T-helper 1 cell treated with Interleukin-12 subunit alpha and Interleukin-12 subunit beta and Interleukin-4 antibody, amounts not matched to agents 30 μg/mL and 1 μg/mL, for 36 hours (primary cell): Measurements from ENCODE around the gene MYH9.
"Not testable (repeated sequence)": the region's sequence is repeated elsewhere in the genome, so short reads cannot be mapped to it uniquely, and the experiment has no call there.

ENCODE experiments used
- H3K27ac Mint-ChIP-seq: one replicate; pipeline ENCODE4 v1.8.0; 2021; ENCODE audit warnings: mild to moderate bottlenecking, mixed read lengths
- H3K27me3 Mint-ChIP-seq: one replicate; pipeline ENCODE4 v1.8.0; 2021; ENCODE audit warnings: low read depth, mixed read lengths
- H3K36me3 Mint-ChIP-seq: one replicate; pipeline ENCODE4 v1.8.0; 2021; ENCODE audit warnings: low read depth, mixed read lengths
- H3K4me1 Mint-ChIP-seq: one replicate; pipeline ENCODE4 v1.8.0; 2021; ENCODE audit warnings: low read depth, mixed read lengths
- H3K4me3 Mint-ChIP-seq: one replicate; pipeline ENCODE4 v1.8.0; 2021; ENCODE audit warnings: mild to moderate bottlenecking, moderate library complexity, mixed read lengths
- H3K9me3 Mint-ChIP-seq: one replicate; pipeline ENCODE4 v1.8.0; 2021; ENCODE audit warnings: mixed read lengths

MYH9 gene

DNA sequence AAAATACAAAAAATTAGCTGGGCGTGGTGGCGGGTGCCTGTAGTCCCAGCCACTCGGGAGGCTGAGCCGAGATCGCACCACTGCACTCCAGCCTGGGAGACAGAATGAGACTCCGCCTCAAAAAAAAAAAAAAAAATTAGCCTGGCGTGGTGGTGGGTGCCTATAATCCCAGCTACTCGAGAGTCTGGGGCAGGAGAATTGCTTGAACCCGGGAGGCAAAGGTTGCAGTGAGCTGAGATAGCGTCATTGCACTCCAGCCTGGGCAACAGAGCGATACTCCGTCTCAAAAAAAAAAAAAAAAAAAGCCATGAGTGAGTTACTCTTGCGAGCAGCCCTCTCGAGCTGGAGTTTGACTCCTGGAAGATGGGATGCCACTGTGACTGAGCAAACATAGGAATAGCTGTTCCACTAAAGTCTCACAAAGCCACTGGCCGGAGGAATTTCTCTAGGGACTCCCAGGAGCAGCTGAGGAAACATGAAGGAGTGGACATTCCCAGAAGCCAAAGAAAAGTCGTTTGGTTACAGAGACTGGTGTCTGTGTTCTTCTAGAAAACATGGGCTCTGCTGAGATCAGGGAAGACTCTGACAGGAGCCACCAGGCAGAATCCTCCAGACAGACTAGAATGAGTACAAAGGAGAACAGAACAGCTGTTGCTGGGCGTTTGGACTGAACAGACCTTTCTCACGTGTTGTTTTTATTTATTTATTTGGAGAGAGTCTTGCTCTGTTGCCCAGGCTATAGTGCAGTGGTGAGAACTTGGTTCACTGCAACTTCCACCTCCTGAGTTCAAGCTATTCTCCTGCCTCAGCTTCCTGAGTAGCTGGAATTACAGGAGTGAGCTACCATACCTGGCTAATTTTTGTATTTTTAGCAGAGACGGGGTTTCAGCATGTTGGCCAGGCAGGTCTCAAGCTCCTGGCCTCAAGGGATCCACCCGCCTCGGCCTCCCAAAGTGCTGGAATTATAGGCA, 32.4 kb upstream of the MYH9 start:
- H3K9me3 Mint-ChIP-seq, result no peaks in the 10 kb centered on the region
- no peak overlapping the region for H3K4me3 Mint-ChIP-seq
- H3K27ac Mint-ChIP-seq, result no peak overlapping the region
- H3K36me3 Mint-ChIP-seq, result no peaks in the 10 kb centered on the region
- H3K4me1 Mint-ChIP-seq, result peaks cover 21% of the 10 kb centered on the region
- no peaks in the 10 kb centered on the region for H3K27me3 Mint-ChIP-seq

GRCh38 chr22:36419177-36419911, 31.6 kb upstream of the MYH9 start:
- peak overlapping the region; percentile 51 for H3K4me3 Mint-ChIP-seq
- peaks cover 15% of the 10 kb centered on the region for H3K4me1 Mint-ChIP-seq

GRCh38 chr22:36417281-36417686, 29.5 kb upstream of the MYH9 start:
- Mint-ChIP-seq H3K4me3 (no peak overlapping the region), H3K4me1 (peaks cover 14% of the 10 kb centered on the region), H3K36me3 (no peaks in the 10 kb centered on the region), H3K27ac (no peak overlapping the region), H3K27me3 (no peaks in the 10 kb centered on the region), H3K9me3 (no peaks in the 10 kb centered on the region)

More at GRCh38 chr22:36419177-36419911, 31.6 kb upstream of the MYH9 start:
- H3K27me3 Mint-ChIP-seq, result no peaks in the 10 kb centered on the region
- H3K27ac Mint-ChIP-seq, result peak overlapping the region; percentile 55
- H3K36me3 Mint-ChIP-seq, result no peaks in the 10 kb centered on the region
- H3K9me3 Mint-ChIP-seq, result no peaks in the 10 kb centered on the region

DNA sequence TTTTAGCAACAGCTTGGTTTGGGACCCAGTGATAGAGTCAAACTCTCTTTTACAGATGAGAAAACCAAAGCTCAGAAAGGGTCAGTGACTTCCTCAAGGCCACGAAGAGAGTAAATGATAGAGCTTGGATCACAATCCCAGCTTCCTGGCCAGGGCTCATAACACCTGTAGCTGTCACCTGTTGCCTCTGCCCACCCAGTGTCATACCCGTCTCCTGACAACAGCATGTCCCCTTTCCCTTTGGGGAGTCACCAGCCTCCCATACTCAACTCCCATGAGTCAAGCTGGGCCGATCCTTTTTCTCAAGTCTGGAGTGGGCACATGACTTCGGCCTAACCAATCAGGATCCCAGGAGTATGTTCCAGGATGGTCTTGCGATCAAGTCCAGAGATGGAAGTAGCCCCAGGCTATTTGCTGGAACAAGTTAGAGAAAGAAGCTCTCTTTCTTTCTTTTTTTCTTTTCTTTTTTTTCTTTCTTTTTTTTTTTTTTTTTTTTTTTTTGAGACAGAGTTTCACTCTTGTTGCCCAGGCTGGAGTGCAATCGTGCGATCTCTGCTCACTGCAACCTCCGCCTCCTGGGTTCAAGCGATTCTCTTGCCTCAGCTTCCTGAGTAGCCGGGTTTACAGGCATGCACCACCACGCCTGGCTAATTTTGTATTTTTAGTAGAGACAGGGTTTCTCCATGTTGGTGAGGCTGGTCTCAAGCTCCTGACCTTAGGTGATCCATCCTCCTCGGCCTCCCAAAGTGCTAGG, 27.8 kb upstream of the MYH9 start:
- H3K36me3 Mint-ChIP-seq, result no peaks in the 10 kb centered on the region
- peaks cover 16% of the 10 kb centered on the region for H3K4me1 Mint-ChIP-seq
- no peak overlapping the region for H3K4me3 Mint-ChIP-seq
- H3K27me3 Mint-ChIP-seq, result no peaks in the 10 kb centered on the region
- no peaks in the 10 kb centered on the region for H3K9me3 Mint-ChIP-seq
- no peak overlapping the region for H3K27ac Mint-ChIP-seq

DNA sequence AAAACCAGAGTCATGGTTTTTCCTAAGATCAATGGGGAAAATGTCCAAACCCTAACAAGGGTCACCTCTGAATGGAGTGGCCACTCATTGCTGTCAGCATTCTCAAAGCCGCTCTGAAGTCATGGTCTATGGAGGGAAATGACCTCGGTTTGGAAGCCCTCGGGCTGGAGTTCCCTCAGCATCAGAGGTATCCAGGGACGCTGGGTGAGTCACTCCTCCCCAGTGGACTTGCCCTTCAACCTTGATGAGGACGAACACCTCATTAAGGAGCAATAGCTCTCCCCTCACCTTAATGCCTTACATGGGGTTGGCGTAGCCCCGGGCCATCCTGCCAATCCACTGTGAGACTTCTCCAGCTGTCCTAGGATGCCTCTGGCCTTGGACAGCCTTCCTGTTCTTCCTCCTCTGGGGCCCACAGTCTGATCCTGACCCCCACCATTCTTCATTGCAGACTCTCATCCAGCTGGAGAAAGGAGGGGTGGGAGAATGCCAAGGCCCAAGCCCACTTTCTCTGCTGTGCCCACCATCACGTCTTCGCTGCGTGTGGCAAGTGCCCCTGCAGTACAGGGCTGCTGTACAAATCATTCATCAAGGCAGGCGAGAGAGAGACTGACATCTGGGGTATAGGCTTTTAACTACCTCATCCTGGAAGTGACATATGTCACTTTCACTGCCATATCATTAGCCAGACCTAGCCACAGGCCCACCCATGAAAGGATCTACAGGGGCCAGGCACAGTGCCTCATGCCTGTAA, 25.4 kb upstream of the MYH9 start:
- H3K36me3 Mint-ChIP-seq, result no peaks in the 10 kb centered on the region
- no peaks in the 10 kb centered on the region for H3K9me3 Mint-ChIP-seq
- H3K27me3 Mint-ChIP-seq, result no peaks in the 10 kb centered on the region
- H3K4me1 Mint-ChIP-seq, result peaks cover 20% of the 10 kb centered on the region
- no peak overlapping the region for H3K27ac Mint-ChIP-seq
- no peak overlapping the region for H3K4me3 Mint-ChIP-seq

GRCh38 chr22:36411589-36412258, 24.0 kb upstream of the MYH9 start:
- Mint-ChIP-seq H3K9me3 (no peaks in the 10 kb centered on the region), H3K4me1 (peaks cover 22% of the 10 kb centered on the region), H3K27ac (no peak overlapping the region), H3K27me3 (no peaks in the 10 kb centered on the region), H3K4me3 (no peak overlapping the region), H3K36me3 (no peaks in the 10 kb centered on the region)

GRCh38 chr22:36409911-36410756, 22.4 kb upstream of the MYH9 start:
- Mint-ChIP-seq H3K27ac (peak overlapping the region; percentile 57), H3K27me3 (no peaks in the 10 kb centered on the region), H3K9me3 (no peaks in the 10 kb centered on the region), H3K4me3 (peak overlapping the region; percentile 63), H3K36me3 (no peaks in the 10 kb centered on the region), H3K4me1 (peaks cover 32% of the 10 kb centered on the region)

DNA sequence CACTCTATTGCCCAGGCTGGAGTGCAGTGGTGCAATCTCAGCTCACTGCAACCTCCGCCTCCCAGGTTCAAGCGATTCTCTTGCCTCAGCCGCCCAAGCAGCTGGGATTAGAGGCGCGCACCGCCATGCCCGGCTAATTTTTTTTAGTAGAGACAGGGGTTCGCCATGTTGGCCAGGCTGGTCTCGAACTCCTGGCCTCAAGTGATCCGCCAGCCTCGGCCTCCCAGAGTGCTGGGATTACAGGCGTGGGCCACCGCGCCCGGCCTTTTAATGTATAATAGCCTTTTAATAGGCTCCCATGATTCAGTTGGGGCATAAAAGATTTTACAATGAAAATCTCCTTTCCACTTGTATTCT, 21.8 kb upstream of the MYH9 start:
- H3K36me3 Mint-ChIP-seq, H3K27me3 Mint-ChIP-seq, H3K9me3 Mint-ChIP-seq, H3K27ac Mint-ChIP-seq: not testable (repeated sequence)
- peak overlapping the region; percentile 63 for H3K4me3 Mint-ChIP-seq
- peaks cover 34% of the 10 kb centered on the region for H3K4me1 Mint-ChIP-seq

GRCh38 chr22:36409056-36409455, 21.3 kb upstream of the MYH9 start:
- H3K36me3 Mint-ChIP-seq, result no peaks in the 10 kb centered on the region
- peaks cover 34% of the 10 kb centered on the region for H3K4me1 Mint-ChIP-seq
- no peaks in the 10 kb centered on the region for H3K9me3 Mint-ChIP-seq
- H3K27me3 Mint-ChIP-seq, result no peaks in the 10 kb centered on the region
- H3K27ac Mint-ChIP-seq, result peak overlapping the region; percentile 34
- peak overlapping the region; percentile 18 for H3K4me3 Mint-ChIP-seq

- Mint-ChIP-seq H3K4me1 (peaks cover 32% of the 10 kb centered on the region), H3K4me3 (no peak overlapping the region), H3K27me3 (no peaks in the 10 kb centered on the region), H3K36me3 (no peaks in the 10 kb centered on the region), H3K9me3 (no peaks in the 10 kb centered on the region), H3K27ac (no peak overlapping the region)
Measured at GRCh38 chr22:36406721-36407120, 19.0 kb upstream of the MYH9 start.

- Mint-ChIP-seq H3K4me3 (peak overlapping the region; percentile 53), H3K27ac (peak overlapping the region; percentile 94), H3K9me3 (no peaks in the 10 kb centered on the region), H3K36me3 (no peaks in the 10 kb centered on the region), H3K27me3 (no peaks in the 10 kb centered on the region), H3K4me1 (peaks cover 32% of the 10 kb centered on the region)
Measured at GRCh38 chr22:36405671-36406538, 18.1 kb upstream of the MYH9 start.

DNA sequence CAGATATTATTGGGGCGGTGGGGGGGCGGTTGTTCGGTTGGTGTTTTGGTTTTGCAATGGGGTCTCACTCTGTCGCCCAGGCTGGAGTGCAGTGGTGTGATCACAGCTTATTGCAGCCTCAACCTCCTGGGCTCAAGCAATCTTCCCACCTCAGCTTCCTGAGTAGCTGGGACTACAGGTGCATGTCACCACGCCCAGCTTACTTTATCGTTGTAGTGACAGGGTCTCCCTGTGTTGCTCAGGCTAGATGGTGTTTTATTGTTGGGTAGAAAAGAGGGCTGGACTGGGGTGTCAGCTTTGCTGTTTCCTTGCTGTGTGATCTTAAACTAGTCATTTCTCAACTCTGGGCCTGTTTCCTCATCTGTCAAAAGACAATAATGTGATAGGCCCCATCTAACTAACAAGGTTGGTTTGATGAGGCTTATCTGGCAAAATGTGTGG, 17.5 kb upstream of the MYH9 start:
- Mint-ChIP-seq H3K27ac (peak overlapping the region; percentile 94), H3K36me3 (no peaks in the 10 kb centered on the region), H3K4me1 (peaks cover 28% of the 10 kb centered on the region), H3K27me3 (no peaks in the 10 kb centered on the region), H3K4me3 (peak overlapping the region; percentile 53), H3K9me3 (no peaks in the 10 kb centered on the region)
